ENCODE data around the gene NLK. TPM values are rescaled to one million over a fixed set of nuclear protein-coding genes. Genes with fewer than 3 reads are reported as not detected.
"Not testable (repeated sequence)": the region's sequence is repeated elsewhere in the genome, so short reads cannot be mapped to it uniquely, and the experiment has no call there.

NLK gene
- total and polyA plus RNA-seq, 4 donors = 7.1 to 27.0 (median 12.1) TPM

DNA sequence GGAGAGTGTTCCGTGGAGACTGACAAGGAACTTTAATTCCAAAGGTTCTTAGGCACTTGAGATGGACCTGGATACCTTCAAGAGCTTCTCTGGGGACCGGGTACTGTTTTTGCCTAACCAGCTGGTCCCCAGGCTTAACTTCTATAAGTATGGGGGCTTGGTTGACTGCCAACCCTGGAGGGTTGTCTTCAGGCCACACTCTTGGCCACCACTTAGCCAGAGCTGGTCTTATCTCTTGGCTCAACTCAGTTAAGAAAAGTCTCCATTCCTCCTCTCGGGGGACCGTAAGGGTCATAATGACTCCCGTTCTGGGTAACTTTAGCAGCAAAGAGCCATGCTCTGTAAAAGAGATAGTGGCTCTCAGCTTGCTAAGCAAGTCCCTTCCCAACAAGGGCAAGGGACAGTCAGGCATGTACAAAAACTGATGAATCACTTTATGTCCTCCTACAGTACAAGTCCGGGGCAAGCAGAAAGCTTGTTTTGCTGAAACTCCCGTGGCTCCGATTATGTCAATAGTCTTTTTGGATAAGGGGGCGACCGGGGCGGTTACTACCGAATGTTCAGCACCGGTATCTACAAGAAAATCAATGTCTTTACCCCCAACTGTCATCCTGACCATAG is 193.7 kb downstream of the NLK start:
- H3K36me3 ChIP-seq (ENCODE audit: control insufficient read depth in 4 of 4, insufficient read depth in 4 of 4, low read length in 4 of 4); H3K9me3 ChIP-seq (ENCODE audit: control insufficient read depth in 4 of 4, insufficient read depth in 3 of 4, low read length in 3 of 4); H3K27me3 ChIP-seq (ENCODE audit: control insufficient read depth in 3 of 3, insufficient read depth in 3 of 3, low read length in 2 of 3); H3K27ac ChIP-seq (ENCODE audit: low read depth in 1 of 2, low read length in 1 of 2); H3K4me3 ChIP-seq; H3K9ac ChIP-seq (ENCODE audit: insufficient read depth in 1 of 2, low read length in 2 of 2); ATAC-seq (ENCODE audit: insufficient read depth, low FRiP score): not testable (repeated sequence)
- DNase-seq = peak in 2 of 3 donors; percentile 38 to 53
- 64 to 81% methylated on average over 13 of the region's 13 CpGs for WGBS, 2 donors
- peaks cover 0 to 20% (median 0%) of the 10 kb centered on the region in 5 donors for H3K4me1 ChIP-seq (ENCODE audit: control insufficient read depth in 5 of 5, insufficient read depth in 5 of 5, low read length in 5 of 5)

DNA sequence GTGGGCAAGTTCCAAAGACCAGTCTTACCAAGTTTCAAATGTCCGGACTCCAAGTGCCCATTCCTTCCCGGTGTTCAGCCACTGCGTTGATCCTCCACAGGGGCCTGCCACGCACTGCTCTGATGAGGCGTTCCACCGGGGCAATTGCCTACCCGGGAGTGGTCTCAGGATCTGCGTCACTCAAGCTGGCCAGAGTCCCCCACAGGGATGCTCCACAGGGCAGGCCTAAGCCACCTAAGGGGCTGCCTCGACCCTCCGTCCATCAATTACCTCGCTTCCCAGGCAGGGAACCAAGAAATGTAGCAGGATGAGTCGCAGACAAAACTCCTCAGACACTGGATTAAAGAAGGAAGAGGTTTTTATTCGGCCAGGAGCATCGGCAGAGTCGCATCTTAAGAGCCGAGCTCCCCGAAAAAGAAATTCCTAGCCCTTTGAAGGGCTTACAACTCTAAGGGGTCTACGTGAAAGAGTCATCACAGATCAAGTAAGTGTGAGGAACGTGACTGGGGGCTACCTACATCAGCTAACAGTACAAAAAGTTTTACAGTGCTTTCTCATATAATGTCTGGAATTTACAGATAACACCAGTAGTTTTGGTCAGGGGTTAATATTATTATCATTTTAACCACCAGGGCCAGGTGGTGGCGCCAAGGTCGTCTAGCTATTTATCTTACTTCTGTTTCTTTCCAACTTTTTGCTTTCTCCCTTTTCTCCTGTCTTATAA is 196.2 kb downstream of the NLK start:
- not testable (repeated sequence) for ATAC-seq (ENCODE audit: insufficient read depth, low FRiP score); H3K4me3 ChIP-seq; H3K36me3 ChIP-seq (ENCODE audit: control insufficient read depth in 4 of 4, insufficient read depth in 4 of 4, low read length in 4 of 4); H3K27me3 ChIP-seq (ENCODE audit: control insufficient read depth in 3 of 3, insufficient read depth in 3 of 3, low read length in 2 of 3); H3K9me3 ChIP-seq (ENCODE audit: control insufficient read depth in 4 of 4, insufficient read depth in 3 of 4, low read length in 3 of 4); H3K9ac ChIP-seq (ENCODE audit: insufficient read depth in 1 of 2, low read length in 2 of 2); H3K27ac ChIP-seq (ENCODE audit: low read depth in 1 of 2, low read length in 1 of 2); DNase-seq
- WGBS, 2 donors = 86 to 94% methylated on average over 19 to 20 of the region's 21 CpGs
- H3K4me1 ChIP-seq (ENCODE audit: control insufficient read depth in 5 of 5, insufficient read depth in 5 of 5, low read length in 5 of 5) = peaks cover 0 to 20% (median 0%) of the 10 kb centered on the region in 5 donors

DNA sequence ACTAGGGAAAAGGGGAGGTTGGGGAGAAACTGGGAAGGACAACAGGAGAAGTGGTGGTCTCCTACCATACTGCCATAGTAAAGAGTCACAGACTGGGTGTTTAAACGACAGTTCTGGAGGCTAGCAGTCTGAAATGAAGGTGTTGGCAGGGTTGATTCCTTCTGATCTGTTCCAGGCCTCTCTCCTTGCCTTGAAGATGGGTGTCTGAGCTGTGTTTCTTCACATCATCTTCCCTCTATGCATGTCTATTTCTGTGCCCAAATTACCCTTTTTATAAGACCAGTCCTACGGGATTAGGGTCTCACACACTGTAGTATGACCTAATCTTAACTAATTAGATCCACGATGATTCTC is 196.8 kb downstream of the NLK start:
- no peak for DNase-seq
- TF ChIP-seq, protein P1, sequence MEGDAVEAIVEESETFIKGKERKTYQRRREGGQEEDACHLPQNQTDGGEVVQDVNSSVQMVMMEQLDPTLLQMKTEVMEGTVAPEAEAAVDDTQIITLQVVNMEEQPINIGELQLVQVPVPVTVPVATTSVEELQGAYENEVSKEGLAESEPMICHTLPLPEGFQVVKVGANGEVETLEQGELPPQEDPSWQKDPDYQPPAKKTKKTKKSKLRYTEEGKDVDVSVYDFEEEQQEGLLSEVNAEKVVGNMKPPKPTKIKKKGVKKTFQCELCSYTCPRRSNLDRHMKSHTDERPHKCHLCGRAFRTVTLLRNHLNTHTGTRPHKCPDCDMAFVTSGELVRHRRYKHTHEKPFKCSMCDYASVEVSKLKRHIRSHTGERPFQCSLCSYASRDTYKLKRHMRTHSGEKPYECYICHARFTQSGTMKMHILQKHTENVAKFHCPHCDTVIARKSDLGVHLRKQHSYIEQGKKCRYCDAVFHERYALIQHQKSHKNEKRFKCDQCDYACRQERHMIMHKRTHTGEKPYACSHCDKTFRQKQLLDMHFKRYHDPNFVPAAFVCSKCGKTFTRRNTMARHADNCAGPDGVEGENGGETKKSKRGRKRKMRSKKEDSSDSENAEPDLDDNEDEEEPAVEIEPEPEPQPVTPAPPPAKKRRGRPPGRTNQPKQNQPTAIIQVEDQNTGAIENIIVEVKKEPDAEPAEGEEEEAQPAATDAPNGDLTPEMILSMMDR (IDR thresholded peaks at IDR 0.05; ENCODE audit: control extremely low read depth, extremely low read depth) = no peak
- no peaks in the 10 kb centered on the region for H3K9me3 ChIP-seq (ENCODE audit: control insufficient read depth in 4 of 4, insufficient read depth in 3 of 4, low read length in 3 of 4)
- no peak overlapping the region for H3K27ac ChIP-seq (ENCODE audit: low read depth in 1 of 2, low read length in 1 of 2)
- no peak for ATAC-seq (ENCODE audit: insufficient read depth, low FRiP score)
- H3K4me1 ChIP-seq (ENCODE audit: control insufficient read depth in 5 of 5, insufficient read depth in 5 of 5, low read length in 5 of 5) = peaks cover 0 to 20% (median 0%) of the 10 kb centered on the region in 5 donors
- no peaks in the 10 kb centered on the region for H3K36me3 ChIP-seq (ENCODE audit: control insufficient read depth in 4 of 4, insufficient read depth in 4 of 4, low read length in 4 of 4)
- no peak overlapping the region for H3K9ac ChIP-seq (ENCODE audit: insufficient read depth in 1 of 2, low read length in 2 of 2)
- H3K27me3 ChIP-seq (ENCODE audit: control insufficient read depth in 3 of 3, insufficient read depth in 3 of 3, low read length in 2 of 3) = no peaks in the 10 kb centered on the region
- 80 to 88% methylated on average over 3 of the region's 3 CpGs for WGBS, 2 donors
- H3K4me3 ChIP-seq = no peak overlapping the region

DNA sequence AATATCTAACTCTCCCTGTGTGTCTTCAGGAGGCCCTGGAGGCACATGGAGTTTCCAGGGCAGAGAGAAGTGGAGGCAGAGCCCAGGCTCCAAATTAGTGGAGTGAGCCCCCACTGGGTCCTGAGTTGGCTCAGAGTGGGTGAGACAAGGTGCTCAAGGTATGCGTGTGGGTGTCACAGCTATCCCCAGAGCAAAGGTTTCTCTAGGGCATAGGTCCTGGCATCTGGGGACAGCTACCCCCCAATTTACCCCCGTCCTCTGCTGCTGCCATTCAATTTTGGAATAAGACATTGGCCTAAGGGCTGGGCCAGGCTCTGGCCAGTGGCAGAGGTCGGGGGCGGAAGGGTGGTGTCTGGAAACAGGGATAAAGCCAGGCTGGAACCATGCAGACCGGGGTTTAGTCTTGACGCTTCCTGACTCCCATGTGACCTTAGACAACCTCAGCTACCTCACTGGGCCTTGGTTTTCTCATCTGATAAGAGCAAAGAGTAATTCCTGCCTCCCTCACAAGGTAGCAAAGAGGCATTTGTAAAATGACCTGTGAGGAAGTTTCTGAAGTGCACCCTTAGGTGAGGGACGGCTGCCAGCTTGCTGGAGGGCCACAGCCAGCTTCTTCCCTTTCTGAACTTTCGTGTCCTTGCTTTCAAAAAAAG is 198.3 kb downstream of the NLK start:
- Histone ChIP-seq H3K27me3 (ENCODE audit: control insufficient read depth in 3 of 3, insufficient read depth in 3 of 3, low read length in 2 of 3) (no peaks in the 10 kb centered on the region), H3K27ac (ENCODE audit: low read depth in 1 of 2, low read length in 1 of 2) (no peak overlapping the region), H3K36me3 (ENCODE audit: control insufficient read depth in 4 of 4, insufficient read depth in 4 of 4, low read length in 4 of 4) (no peaks in the 10 kb centered on the region), H3K9ac (ENCODE audit: insufficient read depth in 1 of 2, low read length in 2 of 2) (no peak overlapping the region), H3K4me3 (no peak overlapping the region), H3K4me1 (ENCODE audit: control insufficient read depth in 5 of 5, insufficient read depth in 5 of 5, low read length in 5 of 5) (peaks cover 0 to 11% (median 0%) of the 10 kb centered on the region in 5 donors), H3K9me3 (ENCODE audit: control insufficient read depth in 4 of 4, insufficient read depth in 3 of 4, low read length in 3 of 4) (no peaks in the 10 kb centered on the region)
- ATAC-seq (ENCODE audit: insufficient read depth, low FRiP score) = no peak
- DNase-seq = peak in 1 of 3 donors; percentile 43
- TF ChIP-seq, protein P1 (IDR thresholded peaks at IDR 0.05; ENCODE audit: control extremely low read depth, extremely low read depth) = no peak
- WGBS, 2 donors = 68 to 83% methylated on average over 8 of the region's 8 CpGs

Measured in lung (tissue), 12 donors.